ENCODE results near the gene PDE3A. TPM values are rescaled to one million over a fixed set of nuclear protein-coding genes. Genes with fewer than 3 reads are reported as not detected.
A peak's percentile ranks its signal among the peaks of the same experiment; 100 is the strongest.

Gene PDE3A
- total and polyA plus RNA-seq, 7 donors: 6.6 to 90.0 (median 56.8) TPM

- Histone ChIP-seq H3K9me3 (no peaks in the 10 kb centered on the region), H3K4me3 (no peak overlapping the region), H3K27me3 (no peaks in the 10 kb centered on the region), H3K4me1 (peaks cover 0 to 28% (median 11%) of the 10 kb centered on the region in 4 donors), H3K27ac (peak overlapping the region in 1 of 4 donors; percentile 20), H3K36me3 (no peaks in the 10 kb centered on the region)
- WGBS, 2 donors: 54 to 68% methylated on average over 4 of the region's 4 CpGs
- intact Hi-C loops (cut with DNase I): no loop called here
- TF ChIP-seq POLR2A (IDR thresholded peaks at IDR 0.05): no peak
- TF ChIP-seq POLR2AphosphoS5 (IDR thresholded peaks at IDR 0.05): no peak
- TF ChIP-seq EP300 (IDR thresholded peaks at IDR 0.05): no peak
- TF ChIP-seq CTCF (IDR thresholded peaks at IDR 0.05): no peak
- no peak for DNase-seq
Measured at GRCh38 chr12:20455001-20455706, 86.8 kb downstream of the PDE3A start.

- no peaks in the 10 kb centered on the region for H3K27me3 ChIP-seq
- no peaks in the 10 kb centered on the region for H3K36me3 ChIP-seq
- no peaks in the 10 kb centered on the region for H3K9me3 ChIP-seq
- H3K4me1 ChIP-seq: peaks cover 0 to 13% (median 5%) of the 10 kb centered on the region in 4 donors
- intact Hi-C loops (cut with DNase I): no loop called here
- DNase-seq: no peak
- no peak overlapping the region for H3K4me3 ChIP-seq
- no peak overlapping the region for H3K27ac ChIP-seq
- 20 to 69% methylated on average over 2 of the region's 2 CpGs for WGBS, 2 donors
- TF ChIP-seq CTCF (IDR thresholded peaks at IDR 0.05) (no peak), POLR2AphosphoS5 (IDR thresholded peaks at IDR 0.05) (no peak), EP300 (IDR thresholded peaks at IDR 0.05) (no peak), POLR2A (IDR thresholded peaks at IDR 0.05) (no peak)
Measured at GRCh38 chr12:20457582-20457981, 89.2 kb downstream of the PDE3A start.

GRCh38 chr12:20458011-20458410 is 89.7 kb downstream of the PDE3A start:
- Histone ChIP-seq H3K4me1 (peaks cover 0 to 13% (median 5%) of the 10 kb centered on the region in 4 donors), H3K9me3 (no peaks in the 10 kb centered on the region), H3K36me3 (no peaks in the 10 kb centered on the region), H3K27me3 (no peaks in the 10 kb centered on the region), H3K27ac (no peak overlapping the region), H3K4me3 (no peak overlapping the region)
- no peak for DNase-seq
- intact Hi-C loops (cut with DNase I): no loop called here
- TF ChIP-seq CTCF (IDR thresholded peaks at IDR 0.05) (no peak), EP300 (IDR thresholded peaks at IDR 0.05) (no peak), POLR2AphosphoS5 (IDR thresholded peaks at IDR 0.05) (no peak), POLR2A (IDR thresholded peaks at IDR 0.05) (no peak)
- 21 to 62% methylated on average over 1 of the region's 1 CpG for WGBS, 2 donors

- H3K27me3 ChIP-seq: no peaks in the 10 kb centered on the region
- intact Hi-C loops (cut with DNase I): loop anchor here (10.0 kb wide), 1 partner anchor 335 kb away; no protein-coding TSS in a partner anchor
- TF ChIP-seq POLR2A (IDR thresholded peaks at IDR 0.05) (no peak), POLR2AphosphoS5 (IDR thresholded peaks at IDR 0.05) (no peak), CTCF (IDR thresholded peaks at IDR 0.05) (no peak), EP300 (IDR thresholded peaks at IDR 0.05) (no peak)
- H3K36me3 ChIP-seq: no peaks in the 10 kb centered on the region
- no peak for DNase-seq
- H3K9me3 ChIP-seq: no peaks in the 10 kb centered on the region
- peak overlapping the region in 1 of 4 donors; percentile 19 for H3K27ac ChIP-seq
- 92 to 95% methylated on average over 1 of the region's 1 CpG for WGBS, 2 donors
- peaks cover 0 to 17% (median 7%) of the 10 kb centered on the region in 4 donors for H3K4me1 ChIP-seq
- no peak overlapping the region for H3K4me3 ChIP-seq
Measured at GRCh38 chr12:20459920-20460319, 91.6 kb downstream of the PDE3A start.
